Fibroblast of mammary gland (primary cell): ENCODE data around the gene NFATC4.
"Not testable (repeated sequence)": the region's sequence is repeated elsewhere in the genome, so short reads cannot be mapped to it uniquely, and the experiment has no call there.

Source experiments
- DNase-seq: peaks from one replicate; pipeline ENCODE4 v3.0.0-alpha.2; 2010; ENCODE audit warnings: low read depth
- H3K4me3 ChIP-seq: 2 replicates; pipeline ENCODE4 v1.5.1; 2011; ENCODE audit warnings: low read depth, mild to moderate bottlenecking, low read length, moderate library complexity; ENCODE audit not compliant: control insufficient read depth
- CTCF ChIP-seq: conservative IDR thresholded peaks from 2 replicates; pipeline ENCODE4 v1.5.1; 2011; ENCODE audit warnings: low read depth, low read length, inconsistent platforms; ENCODE audit not compliant: control insufficient read depth, insufficient read depth

The NFATC4 gene

GRCh38 chr14:24366721-24367513 lies 1.1 kb upstream of the NFATC4 start:
- TF ChIP-seq CTCF: no peak
- DNase-seq: peak; percentile 95
- peak overlapping the region; percentile 73 for H3K4me3 ChIP-seq

DNA sequence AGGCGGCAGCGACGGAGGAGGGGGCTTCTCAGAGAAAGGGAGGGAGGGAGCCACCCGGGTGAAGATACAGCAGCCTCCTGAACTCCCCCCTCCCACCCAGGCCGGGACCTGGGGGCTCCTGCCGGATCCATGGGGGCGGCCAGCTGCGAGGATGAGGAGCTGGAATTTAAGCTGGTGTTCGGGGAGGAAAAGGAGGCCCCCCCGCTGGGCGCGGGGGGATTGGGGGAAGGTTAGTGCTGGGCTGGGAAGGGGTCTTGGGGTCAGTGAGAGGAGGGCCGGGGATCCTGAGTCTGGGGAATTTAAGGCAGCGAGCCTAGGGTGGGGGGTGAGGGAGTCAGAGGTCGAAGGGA lies 203 bp downstream of the NFATC4 start:
- H3K4me3 ChIP-seq: peak overlapping the region; percentile 73
- TF ChIP-seq CTCF: no peak
- DNase-seq: no peak

- peak overlapping the region; percentile 73 for H3K4me3 ChIP-seq
- DNase-seq: peak; percentile 80
These were observed 723 bp downstream of the NFATC4 start for GRCh38 chr14:24368562-24369252.

GRCh38 chr14:24369463-24369862 lies 1.5 kb downstream of the NFATC4 start:
- no peak for DNase-seq
- H3K4me3 ChIP-seq: peak overlapping the region; percentile 73
- TF ChIP-seq CTCF: no peak

More at GRCh38 chr14:24368562-24369252, 723 bp downstream of the NFATC4 start:
- no peak for TF ChIP-seq CTCF

- no peak overlapping the region for H3K4me3 ChIP-seq
- no peak for TF ChIP-seq CTCF
- DNase-seq: no peak
These were observed 2.1 kb downstream of the NFATC4 start for GRCh38 chr14:24369907-24370687.

- H3K4me3 ChIP-seq: no peak overlapping the region
- DNase-seq: no peak
- TF ChIP-seq CTCF: no peak
These were observed 2.8 kb downstream of the NFATC4 start for GRCh38 chr14:24370748-24371147.

DNA sequence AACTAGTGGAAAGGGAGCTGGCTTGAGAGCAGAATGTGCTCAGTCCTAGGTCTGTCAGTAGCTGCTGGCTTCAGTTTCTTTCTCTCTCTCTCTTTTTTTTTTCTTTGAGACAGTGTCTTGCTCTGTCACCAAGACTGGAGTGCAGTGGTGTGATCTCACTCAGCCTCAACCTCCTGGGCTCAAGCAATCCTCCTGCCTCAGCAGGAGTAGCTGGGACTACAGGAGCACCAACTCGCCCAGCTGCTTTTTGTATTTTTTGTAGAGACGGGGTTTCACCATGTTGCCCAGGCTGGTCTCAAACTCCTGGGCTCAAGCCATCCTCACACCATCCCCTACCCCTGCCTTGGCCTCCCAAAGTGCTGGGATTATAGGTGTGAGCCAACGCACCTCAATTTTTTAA lies 3.6 kb downstream of the NFATC4 start:
- DNase-seq, H3K4me3 ChIP-seq: not testable (repeated sequence)
